ENCODE results near the gene NFASC. TPM values are rescaled to one million over a fixed set of nuclear protein-coding genes. Genes with fewer than 3 reads are reported as not detected.
A peak's percentile ranks its signal among the peaks of the same experiment; 100 is the strongest.

NFASC gene
- total and polyA plus RNA-seq, 2 experiments from 2014 or later = 46.3 to 54.7 TPM

GRCh38 chr1:204988196-204988595, 117.5 kb downstream of the NFASC start:
- H3K4me1 ChIP-seq (ENCODE audit: insufficient read depth) = no peaks in the 10 kb centered on the region
- no peak overlapping the region for H3K9ac ChIP-seq
- DNase-seq = no peak
- no peak overlapping the region for H2AFZ ChIP-seq
- no peaks in the 10 kb centered on the region for H3K79me2 ChIP-seq (ENCODE audit: insufficient read depth)
- no peaks in the 10 kb centered on the region for H3F3A ChIP-seq (ENCODE audit: insufficient read depth)
- no peaks in the 10 kb centered on the region for H3K9me2 ChIP-seq (ENCODE audit: insufficient read depth)
- no peak overlapping the region for H3K4me3 ChIP-seq
- no peak overlapping the region for H3K4me2 ChIP-seq (ENCODE audit: unreplicated experiment)
- no peak overlapping the region for H3K27ac ChIP-seq
- peaks cover 18% of the 10 kb centered on the region; the same call in 1 of the 2 replicates for H3K36me3 ChIP-seq (ENCODE audit: low read depth)
- H3K9me3 ChIP-seq (ENCODE audit: low read depth) = no peaks in the 10 kb centered on the region
- H4K20me1 ChIP-seq (ENCODE audit: insufficient read depth) = no peaks in the 10 kb centered on the region
- in situ Hi-C loops (cut with MboI) = no loop called here
- no peaks in the 10 kb centered on the region for H3K27me3 ChIP-seq (replicated peaks; ENCODE audit: insufficient read depth)
- WGBS, 2 experiments (ENCODE audit: low coverage in 1 of 2, low lambda C conversion rate in 2 of 2, missing lambda C conversion rate in 2 of 2) = 88 to 90% methylated on average over 4 of the region's 4 CpGs
- TF ChIP-seq EZH2 (IDR thresholded peaks at IDR 0.05; ENCODE audit: insufficient read depth, poor library complexity, severe bottlenecking) = no peak
- no peak for TF ChIP-seq EZH2phosphoT487 (IDR thresholded peaks at IDR 0.05; ENCODE audit: insufficient read depth, low read depth)

- Histone ChIP-seq H3K4me3 (no peak overlapping the region), H3K4me1 (ENCODE audit: insufficient read depth) (peaks cover 7% of the 10 kb centered on the region), H3K9me3 (ENCODE audit: low read depth) (no peaks in the 10 kb centered on the region), H3K36me3 (ENCODE audit: low read depth) (peaks cover 18% of the 10 kb centered on the region; the same call in 1 of the 2 replicates), H3K27me3 (replicated peaks; ENCODE audit: insufficient read depth) (no peaks in the 10 kb centered on the region), H3K79me2 (ENCODE audit: insufficient read depth) (no peaks in the 10 kb centered on the region), H4K20me1 (ENCODE audit: insufficient read depth) (no peaks in the 10 kb centered on the region), H3K9me2 (ENCODE audit: insufficient read depth) (no peaks in the 10 kb centered on the region), H3K27ac (no peak overlapping the region), H3K9ac (no peak overlapping the region), H3K4me2 (ENCODE audit: unreplicated experiment) (no peak overlapping the region), H2AFZ (no peak overlapping the region), H3F3A (ENCODE audit: insufficient read depth) (no peaks in the 10 kb centered on the region)
- WGBS, 2 experiments (ENCODE audit: low coverage in 1 of 2, low lambda C conversion rate in 2 of 2, missing lambda C conversion rate in 2 of 2) = 57 to 63% methylated on average over 15 to 16 of the region's 16 CpGs
- in situ Hi-C loops (cut with MboI) = loop anchor here (5.0 kb wide), 1 partner anchor 253 kb away; no protein-coding TSS in a partner anchor
- DNase-seq = peak; percentile 86
- TF ChIP-seq EZH2 (IDR thresholded peaks at IDR 0.05; ENCODE audit: insufficient read depth, poor library complexity, severe bottlenecking) (no peak), EZH2phosphoT487 (IDR thresholded peaks at IDR 0.05; ENCODE audit: insufficient read depth, low read depth) (no peak)
Measured at GRCh38 chr1:204989266-204990058, 118.8 kb downstream of the NFASC start.

GRCh38 chr1:204990059-204990664, 119.5 kb downstream of the NFASC start:
- Histone ChIP-seq H3K4me3 (no peak overlapping the region), H2AFZ (no peak overlapping the region), H3K79me2 (ENCODE audit: insufficient read depth) (no peaks in the 10 kb centered on the region), H3K9me3 (ENCODE audit: low read depth) (no peaks in the 10 kb centered on the region), H4K20me1 (ENCODE audit: insufficient read depth) (no peaks in the 10 kb centered on the region), H3K36me3 (ENCODE audit: low read depth) (peaks cover 17% of the 10 kb centered on the region; the same call in 1 of the 2 replicates), H3K4me2 (ENCODE audit: unreplicated experiment) (no peak overlapping the region), H3K27ac (no peak overlapping the region), H3K4me1 (ENCODE audit: insufficient read depth) (peaks cover 7% of the 10 kb centered on the region), H3K9me2 (ENCODE audit: insufficient read depth) (no peaks in the 10 kb centered on the region), H3K9ac (no peak overlapping the region), H3K27me3 (replicated peaks; ENCODE audit: insufficient read depth) (no peaks in the 10 kb centered on the region), H3F3A (ENCODE audit: insufficient read depth) (no peaks in the 10 kb centered on the region)
- TF ChIP-seq EZH2phosphoT487 (IDR thresholded peaks at IDR 0.05; ENCODE audit: insufficient read depth, low read depth) (no peak), EZH2 (IDR thresholded peaks at IDR 0.05; ENCODE audit: insufficient read depth, poor library complexity, severe bottlenecking) (no peak)
- 94 to 97% methylated on average over 3 of the region's 3 CpGs for WGBS, 2 experiments (ENCODE audit: low coverage in 1 of 2, low lambda C conversion rate in 2 of 2, missing lambda C conversion rate in 2 of 2)
- DNase-seq = no peak
- in situ Hi-C loops (cut with MboI) = loop anchor here (5.0 kb wide), 1 partner anchor 252 kb away; no protein-coding TSS in a partner anchor

- Histone ChIP-seq H3K79me2 (ENCODE audit: insufficient read depth) (no peaks in the 10 kb centered on the region), H2AFZ (no peak overlapping the region), H4K20me1 (ENCODE audit: insufficient read depth) (no peaks in the 10 kb centered on the region), H3K4me3 (no peak overlapping the region), H3K9me3 (ENCODE audit: low read depth) (no peaks in the 10 kb centered on the region), H3K27ac (no peak overlapping the region), H3K27me3 (replicated peaks; ENCODE audit: insufficient read depth) (no peaks in the 10 kb centered on the region), H3K4me1 (ENCODE audit: insufficient read depth) (peaks cover 7% of the 10 kb centered on the region), H3K36me3 (ENCODE audit: low read depth) (peaks cover 14% of the 10 kb centered on the region; the same call in 1 of the 2 replicates), H3K4me2 (ENCODE audit: unreplicated experiment) (no peak overlapping the region), H3K9ac (no peak overlapping the region), H3F3A (ENCODE audit: insufficient read depth) (no peaks in the 10 kb centered on the region), H3K9me2 (ENCODE audit: insufficient read depth) (no peaks in the 10 kb centered on the region)
- in situ Hi-C loops (cut with MboI) = loop anchor here (5.0 kb wide), 1 partner anchor 251 kb away; no protein-coding TSS in a partner anchor
- TF ChIP-seq EZH2 (IDR thresholded peaks at IDR 0.05; ENCODE audit: insufficient read depth, poor library complexity, severe bottlenecking) = no peak
- TF ChIP-seq EZH2phosphoT487 (IDR thresholded peaks at IDR 0.05; ENCODE audit: insufficient read depth, low read depth) = no peak
- 76 to 81% methylated on average over 11 of the region's 11 CpGs for WGBS, 2 experiments (ENCODE audit: low coverage in 1 of 2, low lambda C conversion rate in 2 of 2, missing lambda C conversion rate in 2 of 2)
- no peak for DNase-seq
Measured at GRCh38 chr1:204990721-204991341, 120.2 kb downstream of the NFASC start.

All from GM23248 (cell line).